Endothelial cell of umbilical vein (primary cell): ENCODE results near the gene MRFAP1. TPM values are rescaled to one million over a fixed set of nuclear protein-coding genes. Genes with fewer than 3 reads are reported as not detected.

Experiments used
- BruUV-seq: library from RNA; stranded (reverse); fragments of 400-500 nt; replicated peaks from 2 replicates; lab custom pipeline; 2021; lab: Mats Ljungman, UMichigan
- CTCF ChIA-PET: fragments of 300-600, 350-600 bp; sonication (Branson Sonifier 250); formaldehyde crosslinking; loops from one replicate; lab custom pipeline; 2021; ENCODE audit warnings: antibody characterized with exemption, inconsistent platforms; lab: Charles Lee
- POLR2A ChIA-PET: fragments of 300-600, 350-600 bp; sonication (Branson Sonifier 250); formaldehyde crosslinking; loops from one replicate; lab custom pipeline; 2021; ENCODE audit warnings: antibody characterized with exemption, inconsistent platforms; lab: Charles Lee
- DNase-seq: peaks from one replicate; pipeline ENCODE4 v3.0.0-alpha.2; 2011; ENCODE audit warnings: low read depth, low spot score
- FAIRE-seq: peaks from 2 replicates; lab custom pipeline; 2011; peaks lifted over from hg19 to GRCh38; lab: Jason Lieb, UNC
- H2AFZ ChIP-seq: 2 replicates; pipeline ENCODE4 v1.6.0; 2012; ENCODE audit warnings: low read depth, low read length, control low read depth, inconsistent platforms
- H3K27ac ChIP-seq: 2 replicates; pipeline ENCODE4 v1.5.1; 2011; ENCODE audit warnings: low read depth, mild to moderate bottlenecking, control low read depth, low read length, moderate library complexity; ENCODE audit not compliant: insufficient read depth
- H3K27me3 ChIP-seq, 2 experiments: 2 replicates each; pipeline versions ENCODE4 v1.6.0 to v1.6.1; 2011; ENCODE audit warnings: low read length in 2 of 2, mixed read lengths in 1 of 2; ENCODE audit not compliant: control insufficient read depth in 2 of 2, insufficient read depth in 2 of 2
- H3K36me3 ChIP-seq, 2 experiments: 2 replicates in 1 of 2; 3 replicates in 1 of 2; pipeline ENCODE4 v1.5.1; 2011; ENCODE audit warnings: low read length in 2 of 2, mild to moderate bottlenecking in 1 of 2, moderate library complexity in 1 of 2; ENCODE audit not compliant: control insufficient read depth in 2 of 2, insufficient read depth in 2 of 2; ENCODE audit errors: extremely low read depth in 1 of 2
- H3K4me1 ChIP-seq: 3 replicates; pipeline ENCODE4 v1.5.1; 2011; ENCODE audit warnings: mild to moderate bottlenecking, low read length; ENCODE audit not compliant: control insufficient read depth, insufficient read depth; ENCODE audit errors: extremely low read depth
- H3K4me2 ChIP-seq: 2 replicates; pipeline ENCODE4 v1.6.1; 2011; ENCODE audit warnings: low read length, control low read depth, mixed read lengths; ENCODE audit not compliant: insufficient read depth
- H3K4me3 ChIP-seq, 3 experiments: fragments of 200-600 bp in 1 of 3; sonication (generic), shearing (Covaris generic) in 1 of 3; replicated peaks in 1 of 3; 2 replicates each; pipeline ENCODE4 v1.5.1; 2011 to 2016; ENCODE audit warnings: control low read depth in 3 of 3, low read length in 3 of 3, mild to moderate bottlenecking in 2 of 3, inconsistent platforms in 1 of 3, low read depth in 1 of 3, moderate library complexity in 1 of 3; ENCODE audit not compliant: insufficient read depth in 1 of 3
- H3K79me2 ChIP-seq: 2 replicates; pipeline ENCODE4 v1.6.0; 2012; ENCODE audit warnings: low read length, inconsistent platforms; ENCODE audit not compliant: control insufficient read depth, insufficient read depth
- H3K9ac ChIP-seq: replicated peaks from 2 replicates; pipeline ENCODE3; 2011; ENCODE audit warnings: low read length, control low read depth; ENCODE audit not compliant: insufficient read depth; ENCODE audit errors: extremely low read depth
- H3K9me1 ChIP-seq: replicated peaks from 3 replicates; pipeline ENCODE4 v1.6.0; 2011; ENCODE audit warnings: mild to moderate bottlenecking, low read length; ENCODE audit not compliant: control insufficient read depth, insufficient read depth; ENCODE audit errors: extremely low read depth
- H3K9me3 ChIP-seq: replicated peaks from 2 replicates; pipeline ENCODE4 v1.5.1; 2012; ENCODE audit warnings: low read length, inconsistent platforms; ENCODE audit not compliant: control insufficient read depth, insufficient read depth
- H4K20me1 ChIP-seq: replicated peaks from 2 replicates; pipeline ENCODE3; 2011; ENCODE audit warnings: mild to moderate bottlenecking, low read length; ENCODE audit not compliant: control insufficient read depth, insufficient read depth; ENCODE audit errors: extremely low read depth
- MYC ChIP-seq: IDR thresholded peaks from one replicate; pipeline ENCODE4 v1.6.1; 2011; ENCODE audit warnings: mild to moderate bottlenecking, low read depth, low read length
- POLR2A ChIP-seq: IDR thresholded peaks from 2 replicates; pipeline ENCODE4 v1.6.1; 2012; ENCODE audit warnings: low read depth, mild to moderate bottlenecking, control low read depth, low read length
- dilution Hi-C: fragments of 300-500 bp; cut with MboI; formaldehyde crosslinking; loops from one replicate; pipeline ENCODE4 v1.15.0; 2019; ENCODE audit warnings: low sequenced_read_pairs; ENCODE audit not compliant: extremely low pct_ligation_motif_present
- intact Hi-C: fragments of 100-400 bp; cut with micrococcal nuclease; formaldehyde crosslinking; loops from one replicate; pipeline ENCODE4 v1.10.0; 2022
- polyA plus RNA-seq, 4 experiments: library from polyadenylated mRNA; depleted of rRNA in 3 of 4; stranded (reverse) in 3 of 4; unstranded in 1 of 4; fragments of >200 nt; gene quantifications; 2 replicates each; pipeline versions ENCODE4 v1.2.1 to v1.2.3, GENCODE V29; 2011 to 2012; ENCODE audit warnings: missing spikeins in 1 of 4
- total RNA-seq: library from RNA; stranded (reverse); gene quantifications from 2 replicates; pipeline ENCODE4 v1.2.3, GENCODE V29; 2021
- TF ChIP-seq, protein P1 (sequence below), 2 donors: IDR thresholded peaks; 1 replicate in 1 of 2; 2 replicates in 1 of 2; pipeline ENCODE4 v1.5.1; 2011; ENCODE audit warnings: low read length in 2 of 2, mild to moderate bottlenecking in 2 of 2, moderate library complexity in 2 of 2, control low read depth in 1 of 2, inconsistent platforms in 1 of 2, low read depth in 1 of 2; ENCODE audit not compliant: insufficient read depth in 1 of 2; ENCODE audit errors: extremely low read depth in 1 of 2

The MRFAP1 gene
- total and polyA plus RNA-seq, 2 donors (not counting 3 experiments of a cell fraction or from before 2014, with no cell fraction given), result 170 to 317 TPM

DNA sequence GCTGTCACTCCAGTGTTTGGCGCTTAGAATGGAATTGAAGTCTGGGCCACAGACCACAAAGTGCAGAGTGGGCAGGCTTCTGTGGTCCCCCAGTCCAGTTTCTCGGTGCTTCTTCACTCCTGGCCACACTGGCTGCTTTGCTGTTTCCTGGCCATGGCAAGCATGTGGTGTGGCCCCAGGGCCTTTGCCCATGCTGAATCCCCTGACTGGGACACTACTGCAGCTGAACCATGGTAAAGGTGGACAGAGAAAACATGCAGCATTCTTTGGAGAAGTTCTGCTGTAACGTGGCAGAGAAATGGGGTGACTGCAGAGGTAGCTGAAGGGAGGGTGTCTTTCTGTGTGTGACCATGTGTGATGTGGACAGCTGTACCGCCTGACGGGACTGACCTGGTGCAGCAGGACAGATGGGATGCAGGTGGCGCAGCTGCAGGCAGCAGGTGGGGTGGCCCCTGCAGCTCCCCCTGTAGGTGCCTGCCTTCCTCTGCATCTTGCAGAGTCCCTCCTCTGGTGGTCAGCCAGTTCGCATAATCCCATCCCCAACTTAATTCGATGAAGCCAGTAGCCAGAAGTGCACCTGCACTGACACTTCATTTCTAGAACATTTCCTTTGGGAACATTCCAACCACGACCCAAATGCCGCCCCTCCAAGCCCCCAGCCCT is 40.0 kb downstream of the MRFAP1 start:
- no peaks in the 10 kb centered on the region for H3K9me3 ChIP-seq
- H3K27me3 ChIP-seq, result no peaks in the 10 kb centered on the region
- no peaks in the 10 kb centered on the region for H3K36me3 ChIP-seq
- dilution Hi-C loops (no loop called here), intact Hi-C loops (no loop called here)
- no peak overlapping the region for H2AFZ ChIP-seq
- no peak overlapping the region for H3K4me2 ChIP-seq
- TF ChIP-seq POLR2A, result no peak
- TF ChIP-seq, protein P1, sequence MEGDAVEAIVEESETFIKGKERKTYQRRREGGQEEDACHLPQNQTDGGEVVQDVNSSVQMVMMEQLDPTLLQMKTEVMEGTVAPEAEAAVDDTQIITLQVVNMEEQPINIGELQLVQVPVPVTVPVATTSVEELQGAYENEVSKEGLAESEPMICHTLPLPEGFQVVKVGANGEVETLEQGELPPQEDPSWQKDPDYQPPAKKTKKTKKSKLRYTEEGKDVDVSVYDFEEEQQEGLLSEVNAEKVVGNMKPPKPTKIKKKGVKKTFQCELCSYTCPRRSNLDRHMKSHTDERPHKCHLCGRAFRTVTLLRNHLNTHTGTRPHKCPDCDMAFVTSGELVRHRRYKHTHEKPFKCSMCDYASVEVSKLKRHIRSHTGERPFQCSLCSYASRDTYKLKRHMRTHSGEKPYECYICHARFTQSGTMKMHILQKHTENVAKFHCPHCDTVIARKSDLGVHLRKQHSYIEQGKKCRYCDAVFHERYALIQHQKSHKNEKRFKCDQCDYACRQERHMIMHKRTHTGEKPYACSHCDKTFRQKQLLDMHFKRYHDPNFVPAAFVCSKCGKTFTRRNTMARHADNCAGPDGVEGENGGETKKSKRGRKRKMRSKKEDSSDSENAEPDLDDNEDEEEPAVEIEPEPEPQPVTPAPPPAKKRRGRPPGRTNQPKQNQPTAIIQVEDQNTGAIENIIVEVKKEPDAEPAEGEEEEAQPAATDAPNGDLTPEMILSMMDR (IDR thresholded peaks at IDR 0.05; ENCODE audit: extremely low read depth in 1 of 2, insufficient read depth in 1 of 2, low read depth in 1 of 2, low read length in 2 of 2), result peak; percentile 16 to 33
- no peaks in the 10 kb centered on the region for H4K20me1 ChIP-seq
- BruUV-seq, result no TSS peak
- no peak overlapping the region for H3K4me3 ChIP-seq
- H3K27ac ChIP-seq, result no peak overlapping the region
- H3K9me1 ChIP-seq, result no peaks in the 10 kb centered on the region
- no peak overlapping the region for H3K9ac ChIP-seq
- no peak for DNase-seq
- FAIRE-seq, result no peak
- ChIA-PET POLR2A (no interaction called here), CTCF (interaction anchor here (0.8 to 1.2 kb wide), 4 partner anchors 14 to 430 kb away, joined by 3 read pairs; partner anchors contain the start of gene MRFAP1)
- H3K79me2 ChIP-seq, result peaks cover 15% of the 10 kb centered on the region
- no peaks in the 10 kb centered on the region for H3K4me1 ChIP-seq

DNA sequence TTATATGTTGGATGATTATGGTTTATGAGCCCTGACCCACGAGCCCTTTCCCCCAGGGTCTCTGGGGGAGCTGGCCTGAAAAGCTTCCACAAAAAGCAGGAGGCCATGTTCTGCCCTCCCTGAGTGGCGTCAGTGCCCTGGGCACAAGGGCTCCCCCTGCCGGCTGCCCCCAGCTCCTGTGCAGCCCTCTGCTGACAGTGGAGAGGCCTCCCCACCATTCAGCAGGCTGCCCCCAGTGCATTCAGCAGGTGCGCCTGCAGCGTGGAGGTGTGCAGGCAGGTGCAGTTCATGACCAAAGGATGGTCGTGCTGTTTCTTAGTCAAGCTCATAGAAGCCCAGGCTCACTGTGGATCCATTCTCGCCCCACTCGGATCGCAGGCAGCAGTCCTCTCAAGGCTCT is 40.7 kb downstream of the MRFAP1 start:
- no peak overlapping the region for H3K27ac ChIP-seq
- peaks cover 8% of the 10 kb centered on the region for H3K79me2 ChIP-seq
- ChIA-PET POLR2A (no interaction called here), CTCF (interaction anchor here (1.0 to 1.2 kb wide), 3 partner anchors 22 to 430 kb away, joined by 3 read pairs; partner anchors contain the start of gene MRFAP1)
- H3K4me2 ChIP-seq, result no peak overlapping the region
- DNase-seq (no peak), FAIRE-seq (no peak)
- no peaks in the 10 kb centered on the region for H3K36me3 ChIP-seq
- H3K4me3 ChIP-seq, result no peak overlapping the region
- no peaks in the 10 kb centered on the region for H4K20me1 ChIP-seq
- H3K9ac ChIP-seq, result no peak overlapping the region
- no peaks in the 10 kb centered on the region for H3K9me1 ChIP-seq
- H3K9me3 ChIP-seq, result no peaks in the 10 kb centered on the region
- no TSS peak for BruUV-seq
- no peak overlapping the region for H2AFZ ChIP-seq
- H3K27me3 ChIP-seq, result no peaks in the 10 kb centered on the region
- no peak for TF ChIP-seq MYC
- TF ChIP-seq, protein P1 (IDR thresholded peaks at IDR 0.05; ENCODE audit: extremely low read depth in 1 of 2, insufficient read depth in 1 of 2, low read depth in 1 of 2, low read length in 2 of 2), result peak; percentile 7
- no peaks in the 10 kb centered on the region for H3K4me1 ChIP-seq
- intact Hi-C loops (no loop called here), dilution Hi-C loops (no loop called here)
